IMR-90 (cell line): ENCODE data around the gene KLK13. TPM values are rescaled to one million over a fixed set of nuclear protein-coding genes. Genes with fewer than 3 reads are reported as not detected.

ENCODE experiments used
- ATAC-seq: fragments of 200-7000 bp; cut with Tn5 transposase; 2 replicates; pipeline ENCODE4 v1.9.1; 2020; ENCODE audit warnings: low read depth, mild to moderate bottlenecking, moderate library complexity
- BruUV-seq: library from RNA; stranded (reverse); fragments of 400-500 nt; replicated peaks from 2 replicates; lab custom pipeline; 2021; lab: Mats Ljungman, UMichigan
- CTCF ChIA-PET: fragments of 300-600 bp; formaldehyde crosslinking; extraction: SDS; loops from one replicate; lab custom pipeline; 2021; ENCODE audit warnings: antibody characterized with exemption; lab: Yijun Ruan, JAX
- POLR2A ChIA-PET: fragments of 300-600 bp; sonication (Branson Sonifier 250); formaldehyde crosslinking; loops from one replicate; lab custom pipeline; 2022; ENCODE audit warnings: antibody characterized with exemption; ENCODE audit not compliant: unreplicated experiment; lab: Charles Lee
- DNase-seq: peaks from one replicate; pipeline ENCODE4 v3.0.0; 2013
- H2AFZ ChIP-seq: replicated peaks from 2 replicates; pipeline ENCODE3; 2013; ENCODE audit warnings: low read length, mild to moderate bottlenecking; ENCODE audit not compliant: poor library complexity
- H2AK5ac ChIP-seq: 2 replicates; pipeline ENCODE4 v1.6.1; 2013; ENCODE audit warnings: low read depth, low read length, inconsistent platforms
- H2AK9ac ChIP-seq: replicated peaks from 2 replicates; pipeline ENCODE3; 2013; ENCODE audit warnings: mild to moderate bottlenecking, low read depth, low read length, moderate library complexity; ENCODE audit not compliant: poor library complexity
- H2BK120ac ChIP-seq: 2 replicates; pipeline ENCODE4 v1.6.1; 2013; ENCODE audit warnings: low read depth, low read length, inconsistent platforms
- H2BK15ac ChIP-seq: 3 replicates; pipeline ENCODE4 v1.6.1; 2013; ENCODE audit warnings: low read depth, low read length, inconsistent platforms
- H2BK20ac ChIP-seq: 2 replicates; pipeline ENCODE4 v1.6.1; 2013; ENCODE audit warnings: low read depth, mild to moderate bottlenecking, inconsistent platforms, low read length, moderate library complexity
- H2BK5ac ChIP-seq: 2 replicates; pipeline ENCODE4 v1.6.1; 2013; ENCODE audit warnings: mild to moderate bottlenecking, low read depth, low read length, inconsistent platforms; ENCODE audit not compliant: poor library complexity, severe bottlenecking
- H3K14ac ChIP-seq: replicated peaks from 2 replicates; pipeline ENCODE4 v1.6.1; 2013; ENCODE audit warnings: low read depth, low read length, inconsistent platforms
- H3K18ac ChIP-seq: 2 replicates; pipeline ENCODE4 v1.6.1; 2013; ENCODE audit warnings: low read depth, low read length, control low read depth
- H3K23ac ChIP-seq: 2 replicates; pipeline ENCODE4 v1.6.1; 2013; ENCODE audit warnings: low read depth, low read length, inconsistent platforms
- H3K27ac ChIP-seq: 2 replicates; pipeline ENCODE4 v1.5.1; 2013; ENCODE audit warnings: mild to moderate bottlenecking, control low read depth, low read length; ENCODE audit not compliant: insufficient read depth
- H3K27me3 ChIP-seq: 2 replicates; pipeline ENCODE4 v1.6.1; 2013; ENCODE audit warnings: low read length; ENCODE audit not compliant: control insufficient read depth, insufficient read depth
- H3K36me3 ChIP-seq: 2 replicates; pipeline ENCODE4 v1.6.1; 2013; ENCODE audit warnings: low read length, mixed read lengths; ENCODE audit not compliant: control insufficient read depth, insufficient read depth
- H3K4ac ChIP-seq: 2 replicates; pipeline ENCODE4 v1.6.1; 2013; ENCODE audit warnings: low read depth, low read length, inconsistent platforms
- H3K4me1 ChIP-seq: 2 replicates; pipeline ENCODE4 v1.6.1; 2013; ENCODE audit warnings: low read length, mixed read lengths; ENCODE audit not compliant: control insufficient read depth, insufficient read depth
- H3K4me2 ChIP-seq: 2 replicates; pipeline ENCODE4 v1.6.1; 2013; ENCODE audit warnings: low read depth, mild to moderate bottlenecking, control low read depth, low read length, moderate library complexity
- H3K4me3 ChIP-seq: 2 replicates; pipeline ENCODE4 v1.5.1; 2013; ENCODE audit warnings: low read depth, mild to moderate bottlenecking, control low read depth, low read length, moderate library complexity; ENCODE audit not compliant: insufficient read depth
- H3K56ac ChIP-seq: 2 replicates; pipeline ENCODE4 v1.6.1; 2013; ENCODE audit warnings: low read length, inconsistent platforms; ENCODE audit not compliant: insufficient read depth; ENCODE audit errors: extremely low read depth
- H3K79me1 ChIP-seq, 2 experiments: 2 replicates each; pipeline ENCODE4 v1.6.1; 2013; ENCODE audit warnings: low read length in 2 of 2, inconsistent platforms in 1 of 2, low read depth in 1 of 2
- H3K9ac ChIP-seq: 2 replicates; pipeline ENCODE4 v1.6.1; 2013; ENCODE audit warnings: low read depth, low read length, control low read depth
- H3K9me1 ChIP-seq: 2 replicates; pipeline ENCODE4 v1.6.1; 2013; ENCODE audit warnings: low read length, inconsistent platforms; ENCODE audit not compliant: insufficient read depth
- H3K9me3 ChIP-seq: 2 replicates; pipeline ENCODE4 v1.6.1; 2013; ENCODE audit warnings: low read length; ENCODE audit not compliant: control insufficient read depth, insufficient read depth
- H4K20me1 ChIP-seq: 2 replicates; pipeline ENCODE4 v1.6.1; 2013; ENCODE audit warnings: low read length, inconsistent platforms; ENCODE audit not compliant: insufficient read depth
- H4K5ac ChIP-seq: 2 replicates; pipeline ENCODE4 v1.6.1; 2013; ENCODE audit warnings: mild to moderate bottlenecking, low read depth, low read length, control low read depth
- H4K8ac ChIP-seq, 2 experiments: 2 replicates each; pipeline ENCODE4 v1.6.1; 2013; ENCODE audit warnings: low read depth in 2 of 2, low read length in 2 of 2, control low read depth in 1 of 2, inconsistent platforms in 1 of 2
- H4K91ac ChIP-seq: 2 replicates; pipeline ENCODE4 v1.6.1; 2013; ENCODE audit warnings: low read depth, low read length, inconsistent platforms; ENCODE audit not compliant: insufficient read depth
- CEBPB ChIP-seq: IDR thresholded peaks from 2 replicates; pipeline ENCODE4 v1.6.1; 2012; ENCODE audit warnings: low read depth, low read length, improper control_type of control experiment
- CHD1 ChIP-seq: IDR thresholded peaks from 2 replicates; pipeline ENCODE4 v1.6.1; 2012; ENCODE audit warnings: low read depth, low read length, improper control_type of control experiment
- SMC3 ChIP-seq: fragments of 150-350 bp; IDR thresholded peaks from 2 replicates; pipeline ENCODE4 v1.6.1; 2016; ENCODE audit warnings: low read depth, mild to moderate bottlenecking, antibody characterized with exemption, low read length, moderate library complexity
- WGBS, 2 experiments: methylation state at CpG; one replicate each; pipeline versions ENCODE4 v1.1.5 to v1.1.7; 2013; ENCODE audit warnings: missing lambda C conversion rate in 2 of 2; ENCODE audit not compliant: insufficient read length in 1 of 2; ENCODE audit errors: extremely low coverage in 2 of 2; 5-methylcytosine and 5-hydroxymethylcytosine counted together
- dilution Hi-C: fragments of 300-500 bp; cut with HindIII; formaldehyde crosslinking; loops from one replicate; pipeline ENCODE4 v1.14.3; 2018; ENCODE audit warnings: low sequenced_read_pairs; ENCODE audit not compliant: unreplicated experiment
- in situ Hi-C: fragments of 300-500 bp; cut with MboI; formaldehyde crosslinking; loops from 3 replicates; pipeline ENCODE4 v1.14.3; 2019; ENCODE audit warnings: low sequenced_read_pairs, inconsistent platforms, mixed read lengths
- intact Hi-C: fragments of 100-400 bp; cut with micrococcal nuclease; formaldehyde crosslinking; loops from 2 replicates; pipeline ENCODE4 v1.10.0; 2022
- polyA plus RNA-seq, 3 experiments: library from polyadenylated mRNA; depleted of rRNA; stranded (reverse); fragments of >200 nt; gene quantifications; 2 replicates each; pipeline ENCODE4 v1.2.3, GENCODE V29; 2012; ENCODE audit warnings: low replicate concordance in 1 of 3
- total RNA-seq: library from RNA; depleted of rRNA; stranded (reverse); fragments of >200 nt; gene quantifications from 2 replicates; pipeline ENCODE4 v1.2.3, GENCODE V29; 2012
- TF ChIP-seq, protein P1 (sequence below): fragments of 150-350 bp; IDR thresholded peaks from 2 replicates; pipeline ENCODE4 v1.6.1; 2017; ENCODE audit warnings: mild to moderate bottlenecking, antibody characterized with exemption, low read length, low read depth
- TF ChIP-seq, protein P2 (sequence below): fragments of 150-350 bp; IDR thresholded peaks from 2 replicates; pipeline ENCODE4 v1.6.1; 2016; ENCODE audit warnings: low read depth, mild to moderate bottlenecking, low read length, moderate library complexity, borderline replicate concordance

The KLK13 gene
- total and polyA plus RNA-seq, 2 of the 4 experiments (the other 2 are of a cell fraction), result not detected

GRCh38 chr19:51102991-51103390 lies 38.1 kb upstream of the KLK13 start:
- POLR2A ChIA-PET, result no interaction called here

More at GRCh38 chr19:51102991-51103390, 38.1 kb upstream of the KLK13 start:
- no peak overlapping the region for H2AK5ac ChIP-seq
- H2AFZ ChIP-seq, result no peak overlapping the region
- DNase-seq (no peak), ATAC-seq (no peak)
- peaks cover 23% of the 10 kb centered on the region for H3K36me3 ChIP-seq
- intact Hi-C loops (loop anchor here (10.0 kb wide), 2 partner anchors 298 to 378 kb away; partner anchors contain the start of gene CLEC11A), dilution Hi-C loops (no loop called here), in situ Hi-C loops (no loop called here)
- no peak overlapping the region for H3K4me3 ChIP-seq
- H3K56ac ChIP-seq, result no peak overlapping the region
- H3K27ac ChIP-seq, result no peak overlapping the region
- H3K4ac ChIP-seq, result no peak overlapping the region
- H2BK120ac ChIP-seq, result no peak overlapping the region
- no TSS peak for BruUV-seq
- no peak overlapping the region for H3K4me2 ChIP-seq
- H3K79me1 ChIP-seq, result peaks cover 27 to 57% of the 10 kb centered on the region in 2 experiments
- no peak overlapping the region for H3K18ac ChIP-seq
- WGBS, 2 experiments, result no CpG with 5 or more reads among the region's 7 CpGs
- H4K91ac ChIP-seq, result no peak overlapping the region
- H4K5ac ChIP-seq, result no peak overlapping the region
- H3K14ac ChIP-seq, result no peak overlapping the region
- H2BK5ac ChIP-seq, result no peak overlapping the region
- H4K20me1 ChIP-seq, result peaks cover 18% of the 10 kb centered on the region
- no peaks in the 10 kb centered on the region for H3K4me1 ChIP-seq
- H3K9me3 ChIP-seq, result no peaks in the 10 kb centered on the region
- H4K8ac ChIP-seq, result no peak overlapping the region
- H3K27me3 ChIP-seq, result no peaks in the 10 kb centered on the region
- no peak overlapping the region for H2AK9ac ChIP-seq
- TF ChIP-seq, protein P1, sequence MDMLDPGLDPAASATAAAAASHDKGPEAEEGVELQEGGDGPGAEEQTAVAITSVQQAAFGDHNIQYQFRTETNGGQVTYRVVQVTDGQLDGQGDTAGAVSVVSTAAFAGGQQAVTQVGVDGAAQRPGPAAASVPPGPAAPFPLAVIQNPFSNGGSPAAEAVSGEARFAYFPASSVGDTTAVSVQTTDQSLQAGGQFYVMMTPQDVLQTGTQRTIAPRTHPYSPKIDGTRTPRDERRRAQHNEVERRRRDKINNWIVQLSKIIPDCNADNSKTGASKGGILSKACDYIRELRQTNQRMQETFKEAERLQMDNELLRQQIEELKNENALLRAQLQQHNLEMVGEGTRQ, result no peak
- TF ChIP-seq SMC3 (no peak), CHD1 (no peak), CEBPB (no peak)
- TF ChIP-seq, protein P2, sequence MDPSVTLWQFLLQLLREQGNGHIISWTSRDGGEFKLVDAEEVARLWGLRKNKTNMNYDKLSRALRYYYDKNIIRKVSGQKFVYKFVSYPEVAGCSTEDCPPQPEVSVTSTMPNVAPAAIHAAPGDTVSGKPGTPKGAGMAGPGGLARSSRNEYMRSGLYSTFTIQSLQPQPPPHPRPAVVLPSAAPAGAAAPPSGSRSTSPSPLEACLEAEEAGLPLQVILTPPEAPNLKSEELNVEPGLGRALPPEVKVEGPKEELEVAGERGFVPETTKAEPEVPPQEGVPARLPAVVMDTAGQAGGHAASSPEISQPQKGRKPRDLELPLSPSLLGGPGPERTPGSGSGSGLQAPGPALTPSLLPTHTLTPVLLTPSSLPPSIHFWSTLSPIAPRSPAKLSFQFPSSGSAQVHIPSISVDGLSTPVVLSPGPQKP, result no peak
- no peak overlapping the region for H2BK20ac ChIP-seq
- H3K9me1 ChIP-seq, result peaks cover 6% of the 10 kb centered on the region; the same call in 1 of the 2 replicates
- no peak overlapping the region for H2BK15ac ChIP-seq
- H3K23ac ChIP-seq, result no peak overlapping the region
- no peak overlapping the region for H3K9ac ChIP-seq
- CTCF ChIA-PET, result no interaction called here
